Caco-2 (cell line): ENCODE results near the gene CREB1. TPM values are rescaled to one million over a fixed set of nuclear protein-coding genes. Genes with fewer than 3 reads are reported as not detected.

Source experiments
- BruUV-seq: library from RNA; stranded (reverse); fragments of 400-500 nt; replicated peaks from 2 replicates; lab custom pipeline; 2021; lab: Mats Ljungman, UMichigan
- CTCF ChIA-PET: fragments of 300-600 bp; sonication (Branson Sonifier 250); formaldehyde crosslinking; loops from one replicate; lab custom pipeline; 2022; ENCODE audit warnings: antibody characterized with exemption; lab: Charles Lee
- POLR2A ChIA-PET: fragments of 300-600 bp; sonication (Branson Sonifier 250); formaldehyde crosslinking; loops from one replicate; lab custom pipeline; 2022; ENCODE audit warnings: antibody characterized with exemption; lab: Charles Lee
- DNase-seq, 2 experiments: peaks; one replicate each; pipeline versions ENCODE4 v3.0.0 to v3.0.0-alpha.2; 2020 to 2022
- H3K27me3 ChIP-seq: replicated peaks from 2 replicates; pipeline ENCODE4 v1.6.0; 2011; ENCODE audit warnings: low read length; ENCODE audit not compliant: control insufficient read depth, insufficient read depth
- H3K36me3 ChIP-seq: 2 replicates; pipeline ENCODE4 v1.5.1; 2011; ENCODE audit warnings: low read length; ENCODE audit not compliant: control insufficient read depth, insufficient read depth
- H3K4me1 ChIP-seq: fragments of 250-450 bp; sonication (Bioruptor Pico); 2 replicates; pipeline ENCODE4 v1.5.1; 2020; ENCODE audit warnings: mild to moderate bottlenecking
- H3K4me3 ChIP-seq: 2 replicates; pipeline ENCODE4 v1.5.1; 2011; ENCODE audit warnings: low read depth, mild to moderate bottlenecking, control low read depth, low read length
- H3K9me3 ChIP-seq: fragments of 250-450 bp; sonication (Bioruptor Pico); 2 replicates; pipeline ENCODE4 v1.5.1; 2020; ENCODE audit warnings: mild to moderate bottlenecking, moderate library complexity
- H3K27ac Mint-ChIP-seq: one replicate; pipeline ENCODE4 v1.8.0; 2022; ENCODE audit warnings: mixed read lengths; ENCODE audit not compliant: unreplicated experiment
- H3K27me3 Mint-ChIP-seq: one replicate; pipeline ENCODE4 v1.8.0; 2022; ENCODE audit warnings: mixed read lengths; ENCODE audit not compliant: insufficient read depth, unreplicated experiment
- H3K36me3 Mint-ChIP-seq: one replicate; pipeline ENCODE4 v1.8.0; 2022; ENCODE audit warnings: mild to moderate bottlenecking, mixed read lengths; ENCODE audit not compliant: insufficient read depth, unreplicated experiment
- H3K4me1 Mint-ChIP-seq: one replicate; pipeline ENCODE4 v1.8.0; 2022; ENCODE audit warnings: low read depth, mixed read lengths; ENCODE audit not compliant: unreplicated experiment
- H3K4me3 Mint-ChIP-seq: one replicate; pipeline ENCODE4 v1.8.0; 2022; ENCODE audit warnings: mild to moderate bottlenecking, moderate library complexity, mixed read lengths; ENCODE audit not compliant: unreplicated experiment
- H3K9me3 Mint-ChIP-seq: one replicate; pipeline ENCODE4 v1.8.0; 2022; ENCODE audit warnings: mixed read lengths; ENCODE audit not compliant: unreplicated experiment
- intact Hi-C: fragments of 100-400 bp; cut with micrococcal nuclease; formaldehyde crosslinking; loops from one replicate; pipeline ENCODE4 v1.10.0; 2022; ENCODE audit not compliant: unreplicated experiment
- total RNA-seq: library from RNA; stranded (reverse); gene quantifications from 2 replicates; pipeline ENCODE4 v1.2.3, GENCODE V29; 2022
- TF ChIP-seq, protein P1 (sequence below), 2 experiments: fragments of 200-600 bp in 1 of 2; IDR thresholded peaks; 1 replicate in 1 of 2; 2 replicates in 1 of 2; pipeline versions ENCODE4 v1.5.1 to v1.8.0; 2011 to 2022; ENCODE audit warnings: antibody characterized with exemption in 1 of 2, control low read depth in 1 of 2, inconsistent platforms in 1 of 2, low read depth in 1 of 2, low read length in 1 of 2, mild to moderate bottlenecking in 1 of 2, moderate library complexity in 1 of 2; ENCODE audit not compliant: insufficient read depth in 1 of 2, severe bottlenecking in 1 of 2, unreplicated experiment in 1 of 2

Gene CREB1
- total RNA-seq, 1 experiment from 2014 or later: 59.0 TPM

DNA sequence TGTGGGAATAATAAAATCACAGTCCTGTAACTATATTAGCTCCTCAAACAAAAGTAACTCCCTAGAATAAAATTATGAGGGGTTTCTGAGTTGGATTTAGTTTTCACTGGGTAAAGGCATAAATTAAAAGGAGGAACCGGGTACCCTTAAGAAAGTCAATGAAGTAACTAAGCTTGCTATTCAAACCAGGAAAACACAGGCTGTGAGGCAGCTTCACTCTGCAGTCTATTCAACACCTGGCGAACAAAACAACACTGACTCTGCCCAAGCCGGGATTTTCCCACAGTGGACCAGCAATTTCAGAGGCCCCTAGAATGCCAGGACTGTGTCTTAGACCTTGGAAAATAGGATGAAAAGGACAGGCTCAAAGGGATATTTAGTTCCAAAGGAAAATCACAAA, 24.6 kb upstream of the CREB1 start:
- no peaks in the 10 kb centered on the region for H3K9me3 Mint-ChIP-seq
- H3K36me3 ChIP-seq: no peaks in the 10 kb centered on the region
- no peaks in the 10 kb centered on the region for H3K27me3 ChIP-seq
- H3K27ac Mint-ChIP-seq: no peak overlapping the region
- intact Hi-C loops: no loop called here
- no TSS peak for BruUV-seq
- TF ChIP-seq, protein P1, sequence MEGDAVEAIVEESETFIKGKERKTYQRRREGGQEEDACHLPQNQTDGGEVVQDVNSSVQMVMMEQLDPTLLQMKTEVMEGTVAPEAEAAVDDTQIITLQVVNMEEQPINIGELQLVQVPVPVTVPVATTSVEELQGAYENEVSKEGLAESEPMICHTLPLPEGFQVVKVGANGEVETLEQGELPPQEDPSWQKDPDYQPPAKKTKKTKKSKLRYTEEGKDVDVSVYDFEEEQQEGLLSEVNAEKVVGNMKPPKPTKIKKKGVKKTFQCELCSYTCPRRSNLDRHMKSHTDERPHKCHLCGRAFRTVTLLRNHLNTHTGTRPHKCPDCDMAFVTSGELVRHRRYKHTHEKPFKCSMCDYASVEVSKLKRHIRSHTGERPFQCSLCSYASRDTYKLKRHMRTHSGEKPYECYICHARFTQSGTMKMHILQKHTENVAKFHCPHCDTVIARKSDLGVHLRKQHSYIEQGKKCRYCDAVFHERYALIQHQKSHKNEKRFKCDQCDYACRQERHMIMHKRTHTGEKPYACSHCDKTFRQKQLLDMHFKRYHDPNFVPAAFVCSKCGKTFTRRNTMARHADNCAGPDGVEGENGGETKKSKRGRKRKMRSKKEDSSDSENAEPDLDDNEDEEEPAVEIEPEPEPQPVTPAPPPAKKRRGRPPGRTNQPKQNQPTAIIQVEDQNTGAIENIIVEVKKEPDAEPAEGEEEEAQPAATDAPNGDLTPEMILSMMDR (IDR thresholded peaks at IDR 0.05; ENCODE audit: insufficient read depth in 1 of 2, low read depth in 1 of 2, low read length in 1 of 2, severe bottlenecking in 1 of 2, unreplicated experiment in 1 of 2): no peak
- H3K36me3 Mint-ChIP-seq: no peaks in the 10 kb centered on the region
- ChIA-PET POLR2A (interaction anchor here (0.6 kb wide), 1 partner anchor 1522 kb away, joined by 9 read pairs; no protein-coding TSS in a partner anchor), CTCF (no interaction called here)
- 0 out of 2 replicates have a peak, but pooled peaks cover 3% of the 10 kb centered on the region for H3K9me3 ChIP-seq
- H3K4me3 Mint-ChIP-seq: no peak overlapping the region
- H3K4me1 ChIP-seq: peaks cover 5% of the 10 kb centered on the region; the same call in 1 of the 2 replicates
- no peaks in the 10 kb centered on the region for H3K27me3 Mint-ChIP-seq
- no peak for DNase-seq
- no peak overlapping the region for H3K4me3 ChIP-seq
- peaks cover 6% of the 10 kb centered on the region for H3K4me1 Mint-ChIP-seq

DNA sequence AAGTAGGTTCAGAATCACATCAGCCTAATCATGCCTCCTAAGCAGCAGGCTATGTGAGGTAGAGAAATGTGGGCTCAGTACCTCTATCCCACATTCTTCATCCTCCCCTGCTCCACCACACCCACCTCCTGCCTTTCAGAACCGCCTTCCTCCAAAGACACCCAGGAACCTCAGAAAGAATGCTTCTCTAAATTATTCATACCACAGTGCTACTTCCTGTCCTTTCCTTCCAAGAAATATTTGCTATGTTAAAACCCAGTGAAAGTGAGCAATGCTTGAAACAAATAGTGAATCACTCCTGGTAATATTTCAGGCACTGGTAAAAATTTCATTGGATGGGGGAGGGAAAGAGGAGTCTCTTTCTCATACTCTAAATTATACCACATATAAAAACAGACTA, 24.0 kb upstream of the CREB1 start:
- Mint-ChIP-seq H3K4me3 (no peak overlapping the region), H3K9me3 (no peaks in the 10 kb centered on the region), H3K36me3 (no peaks in the 10 kb centered on the region), H3K4me1 (peaks cover 6% of the 10 kb centered on the region), H3K27ac (no peak overlapping the region), H3K27me3 (no peaks in the 10 kb centered on the region)
- H3K36me3 ChIP-seq: no peaks in the 10 kb centered on the region
- intact Hi-C loops: no loop called here
- POLR2A ChIA-PET: no interaction called here
- no peak overlapping the region for H3K4me3 ChIP-seq
- TF ChIP-seq, protein P1 (IDR thresholded peaks at IDR 0.05; ENCODE audit: insufficient read depth in 1 of 2, low read depth in 1 of 2, low read length in 1 of 2, severe bottlenecking in 1 of 2, unreplicated experiment in 1 of 2): no peak
- H3K27me3 ChIP-seq: no peaks in the 10 kb centered on the region
- CTCF ChIA-PET: no interaction called here
- DNase-seq: no peak
- no TSS peak for BruUV-seq
- H3K4me1 ChIP-seq: peaks cover 5% of the 10 kb centered on the region; the same call in 1 of the 2 replicates
- 0 out of 2 replicates have a peak, but pooled peaks cover 3% of the 10 kb centered on the region for H3K9me3 ChIP-seq

DNA sequence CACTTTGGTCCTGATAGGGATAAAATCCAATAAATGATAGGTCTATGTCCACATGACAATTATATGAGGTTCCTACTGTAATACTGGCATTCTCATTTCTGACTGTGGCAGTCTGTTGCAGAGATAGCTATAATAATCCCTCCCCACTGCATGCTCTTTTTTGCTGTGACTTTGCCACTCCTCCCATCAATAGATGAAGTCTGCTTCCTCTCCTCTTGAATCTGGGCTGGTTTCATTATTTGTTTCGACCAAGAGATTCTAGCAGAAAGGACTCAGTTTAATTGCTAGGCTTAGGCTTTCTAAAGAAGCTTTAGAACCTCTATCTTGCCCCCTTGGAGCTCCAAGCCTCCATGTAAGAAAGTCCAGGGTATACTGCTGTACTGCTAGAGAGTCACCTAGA, 23.3 kb upstream of the CREB1 start:
- H3K36me3 Mint-ChIP-seq: no peaks in the 10 kb centered on the region
- Histone ChIP-seq H3K4me1 (peaks cover 5% of the 10 kb centered on the region; the same call in 1 of the 2 replicates), H3K36me3 (no peaks in the 10 kb centered on the region), H3K27me3 (no peaks in the 10 kb centered on the region), H3K9me3 (0 out of 2 replicates have a peak, but pooled peaks cover 3% of the 10 kb centered on the region), H3K4me3 (no peak overlapping the region)
- CTCF ChIA-PET: no interaction called here
- POLR2A ChIA-PET: no interaction called here
- no peak overlapping the region for H3K27ac Mint-ChIP-seq
- TF ChIP-seq, protein P1 (IDR thresholded peaks at IDR 0.05; ENCODE audit: insufficient read depth in 1 of 2, low read depth in 1 of 2, low read length in 1 of 2, severe bottlenecking in 1 of 2, unreplicated experiment in 1 of 2): no peak
- H3K4me1 Mint-ChIP-seq: peaks cover 6% of the 10 kb centered on the region
- no peak overlapping the region for H3K4me3 Mint-ChIP-seq
- intact Hi-C loops: no loop called here
- DNase-seq: no peak
- no peaks in the 10 kb centered on the region for H3K27me3 Mint-ChIP-seq
- BruUV-seq: no TSS peak
- H3K9me3 Mint-ChIP-seq: no peaks in the 10 kb centered on the region
